GM10248 (cell line): ENCODE measurements around the gene C1QL4.
A peak's percentile ranks its signal among the peaks of the same experiment; 100 is the strongest.

ENCODE experiments used
- CTCF ChIA-PET: fragments of 300-600 bp; sonication (Branson Sonifier 250); formaldehyde crosslinking; extraction: SDS; loops from one replicate; lab custom pipeline; 2021; ENCODE audit warnings: antibody characterized with exemption; lab: Yijun Ruan, JAX
- POLR2A ChIA-PET: fragments of 350-650 bp; sonication (Branson Sonifier 250); formaldehyde crosslinking; extraction: SDS; loops from one replicate; lab custom pipeline; 2020; ENCODE audit warnings: antibody characterized with exemption; lab: Yijun Ruan, JAX
- DNase-seq: peaks from one replicate; pipeline ENCODE4 v3.0.0; 2012; ENCODE audit errors: extremely low spot score
- TF ChIP-seq, protein P1 (sequence below): IDR thresholded peaks from 2 replicates; pipeline ENCODE4 v1.5.1; 2012; ENCODE audit warnings: mild to moderate bottlenecking, low read depth; ENCODE audit errors: extremely low read depth, missing control alignments, control extremely low read depth

Gene C1QL4

DNA sequence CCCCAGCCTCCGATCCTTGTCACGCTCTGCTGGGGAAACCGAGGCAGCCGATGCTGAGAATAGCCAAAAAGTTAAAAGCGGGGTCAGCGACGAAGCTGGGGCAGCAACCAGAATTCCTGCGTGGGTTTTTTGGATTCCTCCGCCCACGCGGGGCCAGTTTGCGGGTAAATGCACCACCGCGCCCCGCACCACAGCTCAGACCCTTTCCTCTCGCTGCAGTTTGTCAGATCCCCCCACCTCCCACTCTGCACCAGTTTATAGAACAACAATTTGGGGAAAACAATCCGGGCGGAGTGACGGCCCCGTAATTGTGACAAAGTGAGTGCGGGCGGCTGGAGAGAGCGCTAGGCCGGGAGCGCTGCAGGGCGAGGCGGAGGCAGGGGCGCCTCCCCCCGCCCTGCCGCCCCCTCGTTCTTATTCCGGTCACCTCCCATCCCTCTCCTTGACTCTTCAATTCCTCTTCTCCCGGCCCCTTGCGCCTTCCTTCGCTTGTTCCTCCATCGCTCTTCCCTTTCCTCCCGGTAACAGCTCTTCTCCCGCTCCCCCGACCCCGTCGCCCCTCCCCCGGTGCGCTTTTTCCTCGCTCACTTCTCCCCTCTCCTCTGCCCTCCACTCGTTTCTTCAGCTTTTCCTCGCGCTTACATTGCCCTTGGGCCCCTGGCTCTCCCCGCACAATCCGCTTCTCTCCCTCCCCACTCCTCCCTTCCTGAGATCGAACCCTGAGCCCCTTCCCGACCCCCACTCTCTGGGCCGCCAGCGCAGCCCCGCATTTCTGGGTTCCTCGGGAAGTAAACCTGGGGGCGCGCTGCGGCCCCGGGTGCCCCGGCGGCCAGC lies 9.1 kb upstream of the C1QL4 start:
- ChIA-PET POLR2A (interaction anchor here (0.9 kb wide), 1 partner anchor 79 kb away, joined by 3 read pairs; no protein-coding TSS in a partner anchor), CTCF (interaction anchor here (1.0 to 9.6 kb wide), 16 partner anchors 8 to 231 kb away, joined by 3 to 239 read pairs (median 16); partner anchors contain the start of genes C1QL4, PRPH, SPATS2 and TROAP)
- TF ChIP-seq, protein P1, sequence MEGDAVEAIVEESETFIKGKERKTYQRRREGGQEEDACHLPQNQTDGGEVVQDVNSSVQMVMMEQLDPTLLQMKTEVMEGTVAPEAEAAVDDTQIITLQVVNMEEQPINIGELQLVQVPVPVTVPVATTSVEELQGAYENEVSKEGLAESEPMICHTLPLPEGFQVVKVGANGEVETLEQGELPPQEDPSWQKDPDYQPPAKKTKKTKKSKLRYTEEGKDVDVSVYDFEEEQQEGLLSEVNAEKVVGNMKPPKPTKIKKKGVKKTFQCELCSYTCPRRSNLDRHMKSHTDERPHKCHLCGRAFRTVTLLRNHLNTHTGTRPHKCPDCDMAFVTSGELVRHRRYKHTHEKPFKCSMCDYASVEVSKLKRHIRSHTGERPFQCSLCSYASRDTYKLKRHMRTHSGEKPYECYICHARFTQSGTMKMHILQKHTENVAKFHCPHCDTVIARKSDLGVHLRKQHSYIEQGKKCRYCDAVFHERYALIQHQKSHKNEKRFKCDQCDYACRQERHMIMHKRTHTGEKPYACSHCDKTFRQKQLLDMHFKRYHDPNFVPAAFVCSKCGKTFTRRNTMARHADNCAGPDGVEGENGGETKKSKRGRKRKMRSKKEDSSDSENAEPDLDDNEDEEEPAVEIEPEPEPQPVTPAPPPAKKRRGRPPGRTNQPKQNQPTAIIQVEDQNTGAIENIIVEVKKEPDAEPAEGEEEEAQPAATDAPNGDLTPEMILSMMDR = no peak
- DNase-seq = peak; percentile 37

DNA sequence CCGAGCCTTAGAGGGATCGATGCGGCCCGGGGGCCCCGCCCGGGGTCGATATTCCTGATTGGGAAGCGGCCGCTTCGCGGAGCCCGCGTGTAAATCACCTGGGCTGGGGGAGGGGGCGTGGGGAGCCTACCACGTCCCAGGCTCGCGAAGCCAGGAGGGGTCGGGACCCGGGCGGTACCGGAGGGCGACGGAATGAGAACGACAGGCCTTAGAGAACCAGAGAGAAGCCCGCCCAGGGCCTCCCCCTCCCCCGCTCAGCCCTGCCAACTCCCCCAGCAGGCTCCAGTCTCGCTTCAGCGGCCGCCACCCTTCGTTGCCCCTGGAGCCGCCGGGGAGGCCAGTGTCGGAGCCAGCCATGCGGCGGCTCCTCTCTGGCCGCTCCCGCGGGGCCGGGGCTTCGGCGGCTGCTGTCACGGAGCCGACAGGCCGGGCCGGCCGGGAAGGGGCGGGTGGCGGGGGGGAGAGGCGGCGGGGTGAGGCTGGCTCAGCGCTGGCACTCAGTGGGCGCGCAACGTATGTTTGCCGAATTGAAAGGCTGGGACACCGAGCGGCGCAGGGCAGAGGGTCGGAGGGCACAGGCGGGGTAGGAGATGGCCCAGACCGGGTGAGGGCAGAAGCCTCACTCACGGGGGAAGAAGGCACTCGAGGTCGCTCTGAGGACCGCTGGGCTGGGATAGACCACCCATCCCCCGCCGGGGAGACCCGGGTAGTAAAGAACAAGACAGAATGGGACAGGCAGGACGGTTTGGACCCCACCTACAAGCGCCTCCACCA lies 8.2 kb upstream of the C1QL4 start:
- peak; percentile 72 for DNase-seq
- TF ChIP-seq, protein P1 = no peak
- ChIA-PET CTCF (interaction anchor here (2.8 to 9.6 kb wide), 5 partner anchors 8 to 232 kb away, joined by 16 to 239 read pairs (median 88); partner anchors contain the start of genes C1QL4 and PRPH), POLR2A (no interaction called here)

- DNase-seq = no peak
- CTCF ChIA-PET = interaction anchor here (3.6 to 4.0 kb wide), 4 partner anchors 13 to 51 kb away, joined by 22 to 174 read pairs (median 78); partner anchors contain the start of genes PRPH and SPATS2
- POLR2A ChIA-PET = no interaction called here
- TF ChIP-seq, protein P1 = no peak
Observed at GRCh38 chr12:49344486-49345050, 7.6 kb upstream of the C1QL4 start.

GRCh38 chr12:49342914-49343731 lies 6.1 kb upstream of the C1QL4 start:
- TF ChIP-seq, protein P1 = peak; percentile 13
- DNase-seq = no peak
- ChIA-PET CTCF (interaction anchor here (0.7 to 4.0 kb wide), 36 partner anchors 9 to 435 kb away, joined by 3 to 174 read pairs (median 4); partner anchors contain the start of genes PRPH, SPATS2, TMBIM6 and TROAP), POLR2A (interaction anchor here (1.0 to 1.5 kb wide), 2 partner anchors 11 to 20 kb away, joined by 3 to 5 read pairs; partner anchors contain the start of gene TROAP)

DNA sequence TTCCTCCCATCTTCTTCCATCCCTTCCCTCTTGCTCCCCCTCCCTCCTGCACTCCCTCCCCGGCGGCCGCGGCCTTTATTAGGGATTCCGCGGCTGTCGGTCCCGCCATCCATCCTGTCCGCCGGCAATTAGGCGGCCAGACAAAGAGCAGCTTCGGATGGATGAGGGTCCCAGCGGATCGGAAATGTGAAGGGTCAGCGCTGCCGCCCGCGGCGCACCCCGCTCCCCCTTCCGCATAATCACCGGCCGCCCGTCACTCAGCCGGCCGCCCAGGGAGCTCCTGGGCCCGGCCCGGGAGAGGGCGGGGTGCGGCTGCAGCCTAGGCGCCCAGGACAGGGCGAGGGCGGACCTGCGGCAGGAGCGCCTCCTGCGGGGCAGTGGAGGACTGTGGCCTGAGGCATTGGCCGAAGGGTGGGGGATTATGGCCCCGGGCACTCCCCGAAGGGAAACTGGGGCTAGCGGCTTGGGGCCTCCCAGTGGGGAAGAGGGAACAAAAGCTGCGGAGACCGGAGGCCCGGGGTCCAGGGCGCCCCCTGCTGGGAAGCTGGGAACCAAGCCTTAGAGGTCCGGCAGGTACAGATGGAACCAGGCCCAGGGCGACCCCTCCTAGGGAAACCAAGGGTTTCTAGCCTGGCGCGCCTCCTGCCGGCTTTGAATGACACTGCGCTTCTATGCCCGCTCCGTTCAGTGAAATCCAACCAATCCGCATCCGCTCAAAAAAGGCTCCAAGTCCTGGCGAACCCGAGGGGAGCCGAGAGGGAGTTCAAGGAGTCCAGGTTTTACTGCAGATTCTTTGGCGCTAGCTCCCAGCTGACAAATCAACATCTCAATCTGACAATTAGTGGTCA lies 5.3 kb upstream of the C1QL4 start:
- CTCF ChIA-PET = interaction anchor here (0.6 to 4.0 kb wide), 48 partner anchors 10 to 436 kb away, joined by 3 to 174 read pairs (median 4); partner anchors contain the start of genes PRPH, SPATS2, TMBIM6 and TROAP
- peak; percentile 87 for DNase-seq
- POLR2A ChIA-PET = interaction anchor here (1.0 to 1.5 kb wide), 2 partner anchors 10 to 19 kb away, joined by 3 to 5 read pairs; partner anchors contain the start of gene TROAP
- TF ChIP-seq, protein P1 = peak; percentile 81
